Activated T-cell treated with anti-CD3 and anti-CD28 coated beads, Interleukin-2, amount 50 U/mL, for 48 hours (primary cell): ENCODE measurements around the gene CD247.
A peak's percentile ranks its signal among the peaks of the same experiment; 100 is the strongest.

Experiments
- DNase-seq, 2 experiments: peaks; one replicate each; pipeline ENCODE4 v3.0.0-alpha.2; 2020

CD247 gene

DNA sequence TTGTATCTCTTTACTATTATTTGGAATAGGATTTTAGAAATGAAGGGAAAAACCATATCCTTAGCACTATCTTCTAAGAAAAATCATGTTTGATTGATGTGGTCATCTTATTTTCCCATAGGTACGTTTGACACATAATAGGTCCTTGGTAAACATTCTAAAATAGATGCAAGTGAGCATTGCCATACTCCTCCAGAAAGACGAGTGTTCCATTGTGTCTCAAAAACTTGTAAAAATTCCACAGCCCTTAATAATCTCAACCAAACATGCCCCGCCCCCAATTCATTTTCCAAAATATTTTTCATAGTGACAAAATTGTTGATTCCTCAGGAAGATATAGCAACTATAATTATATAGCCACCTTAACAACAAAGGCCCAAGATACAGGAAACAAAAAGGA, 113.4 kb downstream of the CD247 start:
- DNase-seq: no peak

DNA sequence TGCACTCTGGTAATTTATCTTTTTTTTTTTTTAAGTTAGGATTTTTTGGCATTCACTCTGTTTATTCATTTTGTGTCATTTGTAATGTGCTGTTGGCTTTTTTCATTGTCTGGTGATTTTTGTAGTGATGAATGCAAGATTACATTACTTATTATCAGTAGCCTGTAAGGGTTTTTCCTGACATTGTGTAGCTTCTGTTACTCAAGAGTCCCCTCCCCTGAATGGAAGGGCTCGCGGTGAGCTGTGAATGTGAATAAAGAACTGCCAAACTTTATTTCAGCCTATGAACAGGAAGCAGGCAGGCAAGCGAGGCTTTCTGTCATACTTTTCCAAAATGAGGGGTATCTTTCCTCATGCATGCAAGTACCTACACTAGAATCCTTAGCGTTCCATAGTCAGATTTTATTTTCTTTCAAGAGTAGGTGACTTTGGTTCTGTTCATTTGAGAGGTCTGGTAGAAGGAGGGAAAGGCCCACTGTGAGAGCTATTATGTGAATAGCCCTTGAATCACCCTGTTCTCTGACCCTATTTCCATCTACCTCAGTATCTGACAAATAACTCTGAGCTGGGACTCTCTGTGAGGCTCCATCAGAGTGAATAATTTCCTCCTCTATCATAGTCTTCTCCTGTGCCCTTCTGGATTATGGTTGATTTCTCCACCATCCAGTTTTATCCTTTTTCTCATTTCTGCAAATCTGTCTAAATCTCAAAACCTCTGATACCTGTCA, 114.0 kb downstream of the CD247 start:
- no peak for DNase-seq

DNA sequence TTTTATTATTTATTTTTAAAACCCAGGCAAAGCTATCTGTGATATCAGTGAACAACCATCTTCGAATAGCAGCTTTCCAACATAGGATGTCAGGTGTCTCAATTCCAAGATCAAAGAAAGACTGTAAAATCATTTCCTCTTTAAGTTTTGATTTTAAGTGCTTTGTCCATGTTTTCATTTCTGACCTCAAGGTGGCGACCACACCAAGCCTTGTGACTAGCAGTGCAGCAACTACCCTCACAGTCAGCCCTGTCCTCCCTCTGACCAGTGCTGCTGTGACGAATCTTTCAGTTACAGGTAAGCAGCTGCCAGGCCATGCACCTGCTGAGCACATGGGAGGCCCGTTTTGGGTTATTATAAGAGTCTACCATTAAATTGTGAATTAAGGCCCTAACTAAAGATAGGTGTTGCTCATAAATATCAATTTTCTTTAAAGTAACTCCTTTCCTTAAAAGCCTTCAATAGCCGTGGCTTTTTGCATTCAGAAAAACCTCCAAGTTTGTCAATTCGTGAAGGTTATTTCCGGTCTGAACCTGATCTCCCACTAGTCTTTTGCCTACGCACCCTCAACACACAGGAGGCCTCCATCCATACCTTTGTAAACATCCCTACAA, 117.0 kb downstream of the CD247 start:
- peak; percentile 48 to 58 for DNase-seq

DNA sequence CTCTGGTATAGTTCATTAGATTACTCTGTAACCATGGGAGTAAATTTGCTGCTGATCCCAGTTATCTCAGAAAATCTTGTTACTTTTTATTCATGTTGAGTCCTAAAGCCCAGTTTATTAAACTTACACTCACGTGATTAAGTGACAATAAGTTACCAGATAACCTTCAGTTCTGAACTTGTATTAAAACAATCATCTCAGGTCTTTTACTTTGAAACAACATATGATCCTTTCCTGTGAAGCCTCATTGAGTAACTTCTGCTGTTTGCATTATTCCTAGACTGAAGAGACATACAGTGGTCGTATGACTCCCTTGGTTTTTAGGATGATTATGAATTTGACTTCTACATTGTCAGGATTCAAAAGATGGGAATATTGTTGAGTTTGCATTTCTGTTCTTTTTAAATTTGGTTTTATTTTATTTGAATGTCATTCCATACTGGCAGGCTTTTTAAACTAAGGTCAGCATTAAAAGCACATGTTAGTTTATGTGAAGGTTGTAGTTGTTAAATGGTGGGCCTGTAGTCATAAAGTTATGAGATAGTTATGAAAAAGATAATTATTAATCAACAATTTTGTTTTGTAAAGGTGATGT, 117.9 kb downstream of the CD247 start:
- no peak for DNase-seq

DNA sequence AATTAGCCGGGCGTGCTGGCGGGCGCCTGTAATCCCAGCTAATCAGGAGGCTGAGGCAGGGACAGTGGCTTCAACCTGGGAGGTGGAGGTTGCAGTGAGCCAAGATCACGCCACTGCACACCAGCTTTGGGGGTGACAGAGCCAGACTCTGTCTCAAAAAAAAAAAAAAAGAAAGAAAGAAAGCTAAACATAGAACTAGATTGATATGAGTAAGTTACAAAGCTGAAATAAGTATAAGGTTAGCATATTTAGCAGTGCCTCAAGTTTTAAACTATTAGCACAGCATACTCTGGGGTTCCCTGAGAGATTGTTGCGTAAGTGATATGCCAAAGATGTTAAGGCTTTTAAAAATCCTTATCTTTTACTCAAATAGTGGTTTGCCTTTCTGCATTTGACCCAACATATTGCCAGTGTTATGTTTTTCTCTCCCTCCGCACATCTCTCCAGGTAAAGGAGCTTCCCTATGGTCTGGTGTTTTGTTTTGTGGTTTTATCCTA, 126.1 kb downstream of the CD247 start:
- DNase-seq: no peak

DNA sequence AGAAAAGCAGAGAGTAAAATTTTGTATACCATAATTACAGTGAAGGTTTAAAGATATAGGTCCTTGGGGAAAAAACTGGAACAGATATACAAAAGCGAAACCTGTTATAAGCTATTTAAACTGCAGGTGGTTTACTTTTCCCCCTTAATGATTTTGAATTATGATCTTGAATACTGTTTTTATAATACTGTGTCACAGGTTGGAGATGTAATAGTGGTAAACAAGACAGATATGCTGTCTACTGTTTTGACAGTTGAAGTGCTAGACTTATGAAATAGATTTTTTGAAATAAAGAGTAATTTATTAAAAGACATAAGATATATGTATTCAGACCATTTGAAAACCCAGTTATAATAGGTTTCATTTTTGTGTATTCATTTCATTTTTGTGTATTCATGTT, 129.4 kb downstream of the CD247 start:
- no peak for DNase-seq

DNA sequence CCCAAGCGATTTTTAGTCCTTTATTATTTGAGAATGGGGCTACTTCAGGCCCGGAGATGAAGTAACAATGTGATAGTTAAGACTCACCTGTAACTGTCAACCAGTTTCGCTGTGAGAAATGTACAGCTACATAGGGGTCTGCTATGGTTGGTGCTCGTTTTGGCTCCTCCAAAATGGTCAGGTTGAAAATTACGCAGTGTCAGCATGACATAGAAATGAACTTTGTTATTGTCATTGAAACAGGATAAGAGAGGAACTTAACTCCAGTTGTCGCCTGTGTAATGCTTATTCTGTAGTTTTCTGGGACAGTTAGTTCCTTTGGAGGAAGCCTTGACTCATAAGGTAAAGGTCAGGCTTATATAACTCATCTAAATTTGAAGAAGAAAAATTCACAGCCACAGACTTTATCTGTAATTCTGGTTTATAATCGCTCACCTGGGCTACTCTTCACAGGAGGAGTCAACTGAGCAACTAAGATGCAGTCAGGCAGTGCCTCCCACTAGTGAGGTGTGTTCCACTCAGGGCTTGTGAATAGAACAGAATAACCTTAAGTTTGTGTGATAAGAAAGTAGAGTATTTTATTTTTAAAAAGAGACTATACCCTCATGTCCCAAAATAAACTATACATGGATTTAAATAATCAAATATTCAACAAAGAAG, 130.9 kb downstream of the CD247 start:
- no peak for DNase-seq
